ENCODE measurements around the gene NXNL2.

The NXNL2 gene

GRCh38 chr9:88538311-88539085, 3.5 kb downstream of the NXNL2 start:
- DNase-seq: no peak
- no peak for TF ChIP-seq CTCF (IDR thresholded peaks at IDR 0.05)
- no peaks in the 10 kb centered on the region for H3K36me3 Mint-ChIP-seq (ENCODE audit: low read depth)
- no peak overlapping the region for H3K4me3 Mint-ChIP-seq
- H3K9me3 Mint-ChIP-seq: peaks cover 4% of the 10 kb centered on the region
- H3K4me1 Mint-ChIP-seq: peaks cover 26% of the 10 kb centered on the region
- peaks cover 64% of the 10 kb centered on the region for H3K27me3 Mint-ChIP-seq (ENCODE audit: low read depth, poor library complexity)
- no peak overlapping the region for H3K27ac Mint-ChIP-seq

GRCh38 chr9:88539246-88539645, 4.3 kb downstream of the NXNL2 start:
- H3K27me3 Mint-ChIP-seq (ENCODE audit: low read depth, poor library complexity): peaks cover 61% of the 10 kb centered on the region
- H3K9me3 Mint-ChIP-seq: no peaks in the 10 kb centered on the region
- H3K36me3 Mint-ChIP-seq (ENCODE audit: low read depth): no peaks in the 10 kb centered on the region
- no peak overlapping the region for H3K27ac Mint-ChIP-seq
- peaks cover 21% of the 10 kb centered on the region for H3K4me1 Mint-ChIP-seq
- no peak overlapping the region for H3K4me3 Mint-ChIP-seq
- no peak for DNase-seq
- no peak for TF ChIP-seq CTCF (IDR thresholded peaks at IDR 0.05)

- DNase-seq: no peak
- Mint-ChIP-seq H3K4me3 (no peak overlapping the region), H3K27ac (no peak overlapping the region), H3K36me3 (ENCODE audit: low read depth) (no peaks in the 10 kb centered on the region), H3K4me1 (peaks cover 21% of the 10 kb centered on the region), H3K9me3 (no peaks in the 10 kb centered on the region), H3K27me3 (ENCODE audit: low read depth, poor library complexity) (peaks cover 53% of the 10 kb centered on the region)
- no peak for TF ChIP-seq CTCF (IDR thresholded peaks at IDR 0.05)
These were observed 5.3 kb downstream of the NXNL2 start for GRCh38 chr9:88540251-88540763.

- Mint-ChIP-seq H3K27me3 (ENCODE audit: low read depth, poor library complexity) (peaks cover 24% of the 10 kb centered on the region), H3K4me3 (no peak overlapping the region)
These were observed 9.3 kb downstream of the NXNL2 start for GRCh38 chr9:88544245-88544644.

GRCh38 chr9:88551546-88552137, 16.7 kb downstream of the NXNL2 start:
- peaks cover 21% of the 10 kb centered on the region for H3K9me3 Mint-ChIP-seq
- no peak overlapping the region for H3K4me3 Mint-ChIP-seq
- H3K36me3 Mint-ChIP-seq (ENCODE audit: low read depth): peaks cover 7% of the 10 kb centered on the region
- no peak for TF ChIP-seq CTCF (IDR thresholded peaks at IDR 0.05)
- peaks cover 26% of the 10 kb centered on the region for H3K4me1 Mint-ChIP-seq
- peak overlapping the region; percentile 2 for H3K27ac Mint-ChIP-seq
- DNase-seq: no peak
- H3K27me3 Mint-ChIP-seq (ENCODE audit: low read depth, poor library complexity): peaks cover 14% of the 10 kb centered on the region

More at GRCh38 chr9:88544245-88544644, 9.3 kb downstream of the NXNL2 start:
- Mint-ChIP-seq H3K4me1 (peaks cover 10% of the 10 kb centered on the region), H3K36me3 (ENCODE audit: low read depth) (peaks cover 7% of the 10 kb centered on the region), H3K27ac (no peak overlapping the region), H3K9me3 (peaks cover 9% of the 10 kb centered on the region)
- no peak for DNase-seq
- TF ChIP-seq CTCF (IDR thresholded peaks at IDR 0.05): no peak

Data from nephron progenitor cell (in vitro differentiated cells).